ENCODE results near the gene CXCL12. TPM values are rescaled to one million over a fixed set of nuclear protein-coding genes. Genes with fewer than 3 reads are reported as not detected.

CXCL12 gene
- total RNA-seq, 1 experiment from 2014 or later, result 0.47 TPM

GRCh38 chr10:44415121-44415520 lies 30.2 kb upstream of the CXCL12 start:
- intact Hi-C loops (cut with micrococcal nuclease), result no loop called here
- Histone ChIP-seq H3K9ac (ENCODE audit: low read length) (no peak overlapping the region), H2AFZ (ENCODE audit: low read depth, low read length, poor library complexity, severe bottlenecking) (no peak overlapping the region), H3K9me3 (ENCODE audit: control insufficient read depth in 1 of 2, insufficient read depth in 1 of 2, low read depth in 1 of 2, low read length in 2 of 2) (no peaks in the 10 kb centered on the region), H3K79me2 (ENCODE audit: insufficient read depth, low read length) (no peaks in the 10 kb centered on the region), H3K4me3 (replicated peaks in 1 of 2; ENCODE audit: low read depth in 1 of 2, low read length in 2 of 2) (no peak overlapping the region), H3K9me2 (ENCODE audit: insufficient read depth) (no peaks in the 10 kb centered on the region), H3K36me3 (ENCODE audit: control insufficient read depth in 1 of 2, insufficient read depth in 2 of 2, low read length in 2 of 2) (no peaks in the 10 kb centered on the region), H3K27ac (ENCODE audit: low read depth, low read length) (no peak overlapping the region), H3K27me3 (ENCODE audit: insufficient read depth, low read length) (peaks cover 22% of the 10 kb centered on the region), H3K4me2 (ENCODE audit: low read length) (no peak overlapping the region), H4K20me1 (ENCODE audit: insufficient read depth) (no peaks in the 10 kb centered on the region), H3K4me1 (ENCODE audit: control insufficient read depth in 1 of 2, insufficient read depth in 2 of 2, low read length in 2 of 2) (no peaks in the 10 kb centered on the region)
- CTCF ChIA-PET, result no interaction called here
- POLR2A ChIA-PET, result no interaction called here
- DNase-seq (ENCODE audit: low read depth, low spot score), result no peak
- no peak for ATAC-seq
- RAD21 ChIA-PET (ENCODE audit: low non-redundant PET in 1 of 2, low total read pairs in 2 of 2, uncharacterized antibody in 2 of 2, unreplicated experiment in 2 of 2), result no interaction called here
- no peak for TF ChIP-seq CEBPB (IDR thresholded peaks at IDR 0.05; ENCODE audit: low read depth)
- TF ChIP-seq ZNF274 (IDR thresholded peaks at IDR 0.05; ENCODE audit: low read depth, low read length), result no peak
- no peak for TF ChIP-seq REST (IDR thresholded peaks at IDR 0.05; ENCODE audit: low read depth)
- no peak for TF ChIP-seq MAX (IDR thresholded peaks at IDR 0.05)
- no peak for TF ChIP-seq ZFX (IDR thresholded peaks at IDR 0.05)
- no peak for TF ChIP-seq SP1 (IDR thresholded peaks at IDR 0.05; ENCODE audit: low read depth)
- no peak for TF ChIP-seq ATF3 (IDR thresholded peaks at IDR 0.05)
- no peak for TF ChIP-seq FOSL1 (IDR thresholded peaks at IDR 0.05; ENCODE audit: low read depth)
- TF ChIP-seq SIN3A (IDR thresholded peaks at IDR 0.05; ENCODE audit: low read depth), result no peak
- no peak for TF ChIP-seq CBX3 (IDR thresholded peaks at IDR 0.05; ENCODE audit: low read depth)
- TF ChIP-seq CTCF (IDR thresholded peaks at IDR 0.05 in 2 of 3, conservative IDR thresholded peaks at IDR 0.05 in 1 of 3; ENCODE audit: borderline replicate concordance in 1 of 3, insufficient read depth in 1 of 3, low read depth in 2 of 3, low read length in 2 of 3), result no peak
- TF ChIP-seq RAD21 (IDR thresholded peaks at IDR 0.05; ENCODE audit: low read depth), result no peak
- no peak for TF ChIP-seq POLR2AphosphoS5 (IDR thresholded peaks at IDR 0.05; ENCODE audit: low read depth, low read length)
- TF ChIP-seq YY1 (IDR thresholded peaks at IDR 0.05; ENCODE audit: extremely low read depth, insufficient replicate concordance, low read depth, low read length), result no peak
- no peak for TF ChIP-seq JUND (IDR thresholded peaks at IDR 0.05)
- TF ChIP-seq ZBTB33 (IDR thresholded peaks at IDR 0.05; ENCODE audit: extremely low read depth, insufficient replicate concordance, low read length), result no peak
- BruUV-seq (replicated peaks), result no TSS peak
